PFSK-1 (cell line): ENCODE data around the gene USP34.

ENCODE experiments used
- POLR2AphosphoS5 ChIP-seq: IDR thresholded peaks from 2 replicates; pipeline ENCODE4 v1.6.1; 2012; ENCODE audit warnings: low read depth, mild to moderate bottlenecking, control low read depth, low read length, moderate library complexity
- TAF1 ChIP-seq: IDR thresholded peaks from 2 replicates; pipeline ENCODE4 v1.6.1; 2012; ENCODE audit warnings: low read length, control low read depth, borderline replicate concordance; ENCODE audit not compliant: insufficient read depth
- TF ChIP-seq, protein P1 (sequence below), 2 experiments: IDR thresholded peaks; 2 replicates each; pipeline versions ENCODE4 v1.6.1 to v1.8.0; 2011 to 2012; ENCODE audit warnings: low read depth in 2 of 2, low read length in 2 of 2, control low read depth in 1 of 2, inconsistent platforms in 1 of 2, mild to moderate bottlenecking in 1 of 2, moderate library complexity in 1 of 2; ENCODE audit not compliant: insufficient read depth in 1 of 2

DNA sequence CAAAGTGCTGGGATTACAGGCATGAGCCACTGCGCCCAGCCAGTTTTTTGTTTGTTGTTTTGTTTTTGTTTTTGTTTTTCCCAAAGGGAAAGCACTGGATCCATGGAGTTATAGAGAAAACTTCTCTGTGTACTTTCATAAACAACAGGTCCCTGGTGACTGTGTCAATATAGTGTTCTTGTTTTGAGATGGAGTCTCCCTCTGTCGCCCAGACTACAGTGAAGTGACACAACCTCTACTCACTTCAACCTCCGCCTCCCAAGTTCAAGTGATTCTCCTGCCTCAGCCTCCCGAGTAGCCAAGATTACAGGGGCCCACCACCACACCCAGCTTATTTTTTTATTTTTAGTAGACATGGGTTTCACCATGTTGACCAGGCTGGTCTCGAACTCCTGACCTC is 16.5 kb downstream of the USP34 start:
- TF ChIP-seq POLR2AphosphoS5 = no peak
- TF ChIP-seq, protein P1, sequence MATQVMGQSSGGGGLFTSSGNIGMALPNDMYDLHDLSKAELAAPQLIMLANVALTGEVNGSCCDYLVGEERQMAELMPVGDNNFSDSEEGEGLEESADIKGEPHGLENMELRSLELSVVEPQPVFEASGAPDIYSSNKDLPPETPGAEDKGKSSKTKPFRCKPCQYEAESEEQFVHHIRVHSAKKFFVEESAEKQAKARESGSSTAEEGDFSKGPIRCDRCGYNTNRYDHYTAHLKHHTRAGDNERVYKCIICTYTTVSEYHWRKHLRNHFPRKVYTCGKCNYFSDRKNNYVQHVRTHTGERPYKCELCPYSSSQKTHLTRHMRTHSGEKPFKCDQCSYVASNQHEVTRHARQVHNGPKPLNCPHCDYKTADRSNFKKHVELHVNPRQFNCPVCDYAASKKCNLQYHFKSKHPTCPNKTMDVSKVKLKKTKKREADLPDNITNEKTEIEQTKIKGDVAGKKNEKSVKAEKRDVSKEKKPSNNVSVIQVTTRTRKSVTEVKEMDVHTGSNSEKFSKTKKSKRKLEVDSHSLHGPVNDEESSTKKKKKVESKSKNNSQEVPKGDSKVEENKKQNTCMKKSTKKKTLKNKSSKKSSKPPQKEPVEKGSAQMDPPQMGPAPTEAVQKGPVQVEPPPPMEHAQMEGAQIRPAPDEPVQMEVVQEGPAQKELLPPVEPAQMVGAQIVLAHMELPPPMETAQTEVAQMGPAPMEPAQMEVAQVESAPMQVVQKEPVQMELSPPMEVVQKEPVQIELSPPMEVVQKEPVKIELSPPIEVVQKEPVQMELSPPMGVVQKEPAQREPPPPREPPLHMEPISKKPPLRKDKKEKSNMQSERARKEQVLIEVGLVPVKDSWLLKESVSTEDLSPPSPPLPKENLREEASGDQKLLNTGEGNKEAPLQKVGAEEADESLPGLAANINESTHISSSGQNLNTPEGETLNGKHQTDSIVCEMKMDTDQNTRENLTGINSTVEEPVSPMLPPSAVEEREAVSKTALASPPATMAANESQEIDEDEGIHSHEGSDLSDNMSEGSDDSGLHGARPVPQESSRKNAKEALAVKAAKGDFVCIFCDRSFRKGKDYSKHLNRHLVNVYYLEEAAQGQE (IDR thresholded peaks at IDR 0.05; ENCODE audit: insufficient read depth in 1 of 2, low read depth in 2 of 2, low read length in 2 of 2) = no peak
- no peak for TF ChIP-seq TAF1
